Fibroblast of pulmonary artery (primary cell): ENCODE measurements around the gene LIM2.

Source experiments
- DNase-seq: peaks from one replicate; pipeline ENCODE4 v3.0.0-alpha.2; 2010; ENCODE audit warnings: low read depth
- H3K4me3 ChIP-seq: replicated peaks from 2 replicates; pipeline ENCODE4 v1.5.1; 2011; ENCODE audit warnings: low read depth, mild to moderate bottlenecking, control low read depth, low read length, moderate library complexity
- TF ChIP-seq, protein P1 (sequence below): IDR thresholded peaks from 2 replicates; pipeline ENCODE4 v1.5.1; 2011; ENCODE audit warnings: mild to moderate bottlenecking, control low read depth, low read length, inconsistent platforms; ENCODE audit errors: missing control alignments

Gene LIM2

GRCh38 chr19:51346742-51347141 is 41.0 kb downstream of the LIM2 start:
- DNase-seq: no peak
- TF ChIP-seq, protein P1, sequence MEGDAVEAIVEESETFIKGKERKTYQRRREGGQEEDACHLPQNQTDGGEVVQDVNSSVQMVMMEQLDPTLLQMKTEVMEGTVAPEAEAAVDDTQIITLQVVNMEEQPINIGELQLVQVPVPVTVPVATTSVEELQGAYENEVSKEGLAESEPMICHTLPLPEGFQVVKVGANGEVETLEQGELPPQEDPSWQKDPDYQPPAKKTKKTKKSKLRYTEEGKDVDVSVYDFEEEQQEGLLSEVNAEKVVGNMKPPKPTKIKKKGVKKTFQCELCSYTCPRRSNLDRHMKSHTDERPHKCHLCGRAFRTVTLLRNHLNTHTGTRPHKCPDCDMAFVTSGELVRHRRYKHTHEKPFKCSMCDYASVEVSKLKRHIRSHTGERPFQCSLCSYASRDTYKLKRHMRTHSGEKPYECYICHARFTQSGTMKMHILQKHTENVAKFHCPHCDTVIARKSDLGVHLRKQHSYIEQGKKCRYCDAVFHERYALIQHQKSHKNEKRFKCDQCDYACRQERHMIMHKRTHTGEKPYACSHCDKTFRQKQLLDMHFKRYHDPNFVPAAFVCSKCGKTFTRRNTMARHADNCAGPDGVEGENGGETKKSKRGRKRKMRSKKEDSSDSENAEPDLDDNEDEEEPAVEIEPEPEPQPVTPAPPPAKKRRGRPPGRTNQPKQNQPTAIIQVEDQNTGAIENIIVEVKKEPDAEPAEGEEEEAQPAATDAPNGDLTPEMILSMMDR: no peak
- no peak overlapping the region for H3K4me3 ChIP-seq

DNA sequence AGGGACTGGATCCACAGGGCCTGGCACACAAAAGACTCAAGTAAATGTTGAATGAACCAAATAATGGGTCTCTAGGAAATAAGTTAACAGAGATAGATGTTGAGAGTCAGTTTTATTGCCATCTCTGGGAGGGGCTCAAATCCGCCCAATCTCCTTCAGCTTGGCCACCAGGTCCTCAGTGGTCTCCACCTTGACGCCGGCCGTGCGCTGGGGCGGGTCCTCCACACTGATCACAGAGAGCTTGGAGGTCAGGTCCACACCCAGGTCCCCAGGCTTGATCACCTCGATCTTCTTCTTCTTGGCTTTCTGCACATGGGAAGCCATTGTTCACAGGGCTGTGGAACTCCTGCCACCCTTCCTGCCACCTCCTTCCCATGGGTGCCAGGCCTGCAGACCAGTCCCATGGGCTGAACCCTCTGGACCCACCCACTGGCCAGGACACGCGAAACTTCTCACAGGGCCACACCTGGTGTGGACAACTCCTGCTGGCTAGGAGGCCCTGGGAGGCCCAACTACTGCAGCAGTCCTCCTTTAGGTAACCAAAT is 42.6 kb downstream of the LIM2 start:
- no peak for DNase-seq
- TF ChIP-seq, protein P1: no peak
- no peak overlapping the region for H3K4me3 ChIP-seq

DNA sequence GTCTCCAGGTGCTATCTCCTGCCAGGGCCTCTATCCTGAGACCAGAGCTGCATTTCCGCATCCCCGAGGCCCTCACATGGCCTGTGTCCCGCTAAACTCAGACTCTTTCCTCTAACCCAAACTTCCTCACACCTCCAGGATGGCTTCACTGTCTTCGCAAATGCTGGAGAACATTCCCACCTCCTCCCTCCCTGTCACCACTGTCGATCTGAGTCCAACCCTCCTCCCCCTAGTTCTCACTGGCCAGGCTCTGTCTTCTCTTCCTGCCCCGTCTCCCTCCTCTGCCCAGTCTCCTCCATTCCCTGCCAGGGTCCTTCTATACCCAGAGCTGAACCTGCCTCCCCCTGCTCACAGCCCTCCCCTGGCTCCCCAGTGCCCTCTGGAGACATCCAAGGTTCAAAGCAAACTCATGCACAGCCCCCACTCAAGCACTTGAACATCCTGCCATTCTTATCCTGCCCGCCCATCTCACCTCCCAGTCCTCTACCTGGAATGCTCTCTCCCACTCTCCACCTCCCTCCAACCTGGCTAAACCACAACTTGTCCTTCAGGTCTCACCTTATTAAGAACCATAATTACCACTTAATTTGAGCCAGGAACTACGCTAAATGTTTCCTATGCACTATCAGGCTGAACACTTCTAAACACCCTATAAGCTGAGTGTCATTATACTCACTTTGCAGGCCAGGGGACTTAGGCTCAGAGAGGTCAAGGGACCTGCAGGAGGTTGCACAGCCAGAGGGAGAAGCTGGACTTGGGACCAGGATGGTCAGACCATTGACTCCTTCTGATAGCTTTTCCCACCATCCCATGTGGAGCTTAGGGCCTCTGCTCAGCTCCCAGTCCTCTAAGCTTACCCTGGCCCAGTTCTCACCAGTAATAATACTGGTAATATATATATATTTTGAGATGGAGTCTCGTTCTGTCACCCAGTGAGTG is 44.9 kb downstream of the LIM2 start:
- DNase-seq: no peak
- no peak overlapping the region for H3K4me3 ChIP-seq
- TF ChIP-seq, protein P1: no peak

DNA sequence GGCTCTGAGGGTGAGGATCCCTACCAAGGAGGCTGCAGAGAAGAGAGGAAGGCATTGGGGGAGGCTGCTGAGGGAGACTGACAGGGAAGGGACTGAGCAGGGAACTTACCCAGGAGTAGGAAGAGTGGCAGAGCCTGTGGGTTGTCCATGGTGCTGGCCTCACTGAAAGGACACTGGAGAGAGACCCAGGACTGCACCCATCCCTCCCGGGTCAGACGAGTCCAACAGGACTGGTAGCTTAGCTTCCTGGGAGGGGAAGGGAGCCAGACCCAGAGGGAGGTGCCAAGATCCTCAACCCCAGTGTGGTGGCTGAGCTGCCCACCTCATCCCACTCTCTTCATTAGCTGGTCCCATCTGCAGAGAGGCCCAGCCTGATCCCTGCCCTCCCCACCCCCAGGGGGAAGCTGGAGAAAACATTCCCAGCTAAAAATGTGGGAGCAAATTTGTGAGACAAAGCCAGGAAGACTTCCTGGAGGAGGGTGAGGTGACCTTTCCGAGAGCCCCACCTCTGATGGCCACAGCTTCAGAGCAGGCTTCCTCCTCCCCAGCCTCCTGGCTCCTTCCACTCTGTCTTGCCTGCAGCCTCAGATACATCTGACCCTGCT is 45.7 kb downstream of the LIM2 start, which contains the start of gene VSIG10L:
Gene VSIG10L (minus strand): TSS at position 164 of the 605 bp plus-strand sequence. CDS start 15 bp downstream, at position 149.
- no peak for DNase-seq
- TF ChIP-seq, protein P1: no peak
- H3K4me3 ChIP-seq: no peak within 1 kb of the TSS

DNA sequence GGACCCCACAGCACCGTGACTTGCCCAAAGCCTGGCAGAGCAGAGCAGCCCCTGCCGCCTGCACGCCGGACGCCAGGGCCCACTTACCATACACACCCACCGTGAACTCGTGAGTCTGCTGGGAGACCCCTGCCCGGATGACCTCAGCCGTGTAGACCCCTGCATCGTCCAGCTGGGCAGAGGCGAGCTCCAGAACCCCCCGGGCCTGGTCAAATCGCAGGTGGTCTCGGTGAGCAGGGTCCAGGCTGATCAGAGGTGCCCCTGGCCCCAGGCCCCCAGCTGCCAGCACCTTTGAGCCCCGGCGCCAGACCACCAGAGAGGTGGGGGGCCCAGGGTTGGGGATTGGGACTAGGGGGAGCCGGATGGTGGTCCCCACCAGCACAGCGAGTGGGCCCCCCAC is 46.7 kb downstream of the LIM2 start:
- DNase-seq: no peak
- no peak overlapping the region for H3K4me3 ChIP-seq
- TF ChIP-seq, protein P1: no peak

DNA sequence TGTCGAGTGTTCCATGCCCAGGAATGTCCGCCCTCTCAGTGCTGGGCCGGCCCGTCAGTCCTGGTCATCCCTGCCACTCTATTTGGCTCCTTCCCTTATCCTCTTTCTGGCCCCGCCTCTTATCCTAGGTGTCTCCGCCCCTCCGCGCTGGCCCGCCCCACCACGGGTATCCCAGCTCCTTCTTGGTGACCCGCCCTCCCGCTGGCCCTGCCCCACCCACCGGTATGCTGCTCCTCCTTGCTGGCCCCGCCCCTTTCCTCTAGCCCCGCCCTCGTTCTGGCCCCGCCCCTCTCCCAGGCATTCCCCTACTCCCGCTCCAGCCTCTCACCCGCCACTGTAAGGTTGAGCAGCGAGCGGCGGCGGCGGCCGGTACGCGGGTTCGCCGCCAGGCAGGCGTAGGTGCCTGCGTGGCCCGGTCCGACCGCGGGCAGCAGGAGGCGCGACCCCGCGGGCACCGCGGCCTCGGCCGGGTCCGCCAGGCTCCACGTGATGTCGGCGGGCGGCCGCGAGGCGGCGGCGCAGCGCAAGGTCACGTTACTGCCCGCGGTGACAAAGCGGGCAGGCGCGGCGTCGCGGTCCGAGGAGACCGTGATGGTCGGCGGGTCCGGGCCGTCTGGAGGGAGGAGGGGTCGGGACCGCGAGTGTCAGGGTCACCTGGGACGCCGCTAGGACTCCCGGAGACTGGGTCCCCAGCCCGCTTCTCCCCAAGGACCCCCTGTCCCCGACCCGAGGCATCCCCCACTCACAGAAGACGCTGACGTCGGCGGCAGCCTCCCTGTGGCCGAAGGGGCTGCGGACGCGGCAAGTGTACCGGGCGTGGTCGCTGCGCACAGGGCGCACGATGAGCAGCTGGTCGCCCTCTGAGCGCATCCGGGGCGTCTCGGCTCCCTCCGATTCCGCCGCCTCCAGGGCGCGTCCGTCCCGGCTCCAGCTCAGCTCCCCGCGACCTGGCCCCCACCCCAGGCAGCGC is 47.8 kb downstream of the LIM2 start:
- DNase-seq: peak; percentile 98
- TF ChIP-seq, protein P1: no peak
- peak overlapping the region; percentile 71 for H3K4me3 ChIP-seq
